Gastroesophageal sphincter (tissue), 3 donors: Measurements from ENCODE around the gene MMS19.
A peak's percentile ranks its signal among the peaks of the same experiment; 100 is the strongest.

Experiments
- POLR2A ChIP-seq, 2 donors: fragments of 450-650 bp; IDR thresholded peaks; one replicate each; pipeline ENCODE4 v1.6.1; 2017; ENCODE audit warnings: antibody characterized with exemption in 2 of 2, mild to moderate bottlenecking in 2 of 2, moderate library complexity in 1 of 2
- POLR2AphosphoS5 ChIP-seq: sonication (generic); formaldehyde crosslinking; IDR thresholded peaks from one replicate; pipeline ENCODE4 v1.6.1; 2017; ENCODE audit warnings: antibody characterized with exemption
- TF ChIP-seq, protein P1 (sequence below), 4 experiments: fragments of 200-600 bp in 2 of 4; fragments of 450-650 bp in 2 of 4; sonication (generic) in 1 of 4; IDR thresholded peaks; one replicate each; pipeline ENCODE4 v1.5.1; 2017 to 2019; ENCODE audit warnings: antibody characterized with exemption in 4 of 4, mild to moderate bottlenecking in 2 of 4, moderate library complexity in 2 of 4

DNA sequence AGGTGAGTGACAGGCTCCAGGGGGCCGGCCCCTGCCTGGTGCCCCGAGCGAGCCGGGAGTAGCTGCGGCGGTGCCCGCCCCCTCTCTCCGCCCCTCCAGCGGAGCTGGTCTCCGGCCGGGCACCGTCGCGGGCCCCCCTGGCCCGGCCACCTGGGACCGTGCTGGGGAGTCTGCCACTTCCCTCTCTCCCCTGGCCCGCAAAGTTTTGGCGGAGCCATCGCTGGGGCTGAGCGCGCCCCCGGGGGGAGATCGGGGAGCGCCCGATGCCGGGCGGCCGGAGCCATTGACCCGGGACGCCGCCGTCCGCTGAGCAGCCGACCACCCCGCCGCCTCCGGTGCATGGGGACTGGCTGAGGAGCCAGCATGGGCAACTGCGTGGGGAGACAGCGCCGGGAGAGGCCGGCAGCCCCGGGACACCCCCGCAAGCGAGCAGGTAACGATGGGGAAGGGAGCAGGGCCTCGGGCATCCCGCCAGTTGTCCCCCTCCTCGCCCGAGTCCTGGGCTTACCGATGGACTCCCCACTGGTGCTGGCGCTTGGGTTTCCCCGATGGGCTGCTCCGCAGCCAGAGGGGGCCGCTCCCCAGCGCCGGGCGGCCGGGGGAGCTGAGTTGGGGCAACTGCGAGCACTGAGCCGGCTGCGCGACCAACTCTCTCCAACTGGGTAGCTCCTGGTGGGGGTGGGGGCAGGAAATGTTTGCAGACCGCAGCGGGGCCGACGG is 779 bp upstream of the MMS19 start, which contains the start of gene UBTD1:
- no peak for TF ChIP-seq POLR2AphosphoS5
- TF ChIP-seq, protein P1, sequence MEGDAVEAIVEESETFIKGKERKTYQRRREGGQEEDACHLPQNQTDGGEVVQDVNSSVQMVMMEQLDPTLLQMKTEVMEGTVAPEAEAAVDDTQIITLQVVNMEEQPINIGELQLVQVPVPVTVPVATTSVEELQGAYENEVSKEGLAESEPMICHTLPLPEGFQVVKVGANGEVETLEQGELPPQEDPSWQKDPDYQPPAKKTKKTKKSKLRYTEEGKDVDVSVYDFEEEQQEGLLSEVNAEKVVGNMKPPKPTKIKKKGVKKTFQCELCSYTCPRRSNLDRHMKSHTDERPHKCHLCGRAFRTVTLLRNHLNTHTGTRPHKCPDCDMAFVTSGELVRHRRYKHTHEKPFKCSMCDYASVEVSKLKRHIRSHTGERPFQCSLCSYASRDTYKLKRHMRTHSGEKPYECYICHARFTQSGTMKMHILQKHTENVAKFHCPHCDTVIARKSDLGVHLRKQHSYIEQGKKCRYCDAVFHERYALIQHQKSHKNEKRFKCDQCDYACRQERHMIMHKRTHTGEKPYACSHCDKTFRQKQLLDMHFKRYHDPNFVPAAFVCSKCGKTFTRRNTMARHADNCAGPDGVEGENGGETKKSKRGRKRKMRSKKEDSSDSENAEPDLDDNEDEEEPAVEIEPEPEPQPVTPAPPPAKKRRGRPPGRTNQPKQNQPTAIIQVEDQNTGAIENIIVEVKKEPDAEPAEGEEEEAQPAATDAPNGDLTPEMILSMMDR (IDR thresholded peaks at IDR 0.05), result peak in 1 of 4 experiments; percentile 35
- peak; percentile 42 to 47 for TF ChIP-seq POLR2A (IDR thresholded peaks at IDR 0.05)
